HS-5 (cell line): ENCODE data around the gene RP9.

Experiments used
- DNase-seq: peaks from one replicate; pipeline ENCODE4 v3.0.0-alpha.2; 2012; ENCODE audit warnings: low read depth

The RP9 gene

GRCh38 chr7:33062782-33063443 lies 46.3 kb downstream of the RP9 start:
- DNase-seq = peak; percentile 88

- no peak for DNase-seq
These were observed 47.0 kb downstream of the RP9 start, which contains the start of gene NT5C3A for GRCh38 chr7:33062023-33062781. Gene NT5C3A, minus strand, starts transcription at chr7:33062776. Its CDS starts 71 bp downstream, at chr7:33062705.

- DNase-seq = no peak
These were observed 47.8 kb downstream of the RP9 start for GRCh38 chr7:33061282-33061937.

GRCh38 chr7:33059635-33060034 lies 49.6 kb downstream of the RP9 start:
- DNase-seq = no peak

- no peak for DNase-seq
These were observed 54.0 kb downstream of the RP9 start for GRCh38 chr7:33055158-33055557.

- no peak for DNase-seq
These were observed 54.8 kb downstream of the RP9 start for GRCh38 chr7:33054261-33054964.

GRCh38 chr7:33053721-33054120 lies 55.5 kb downstream of the RP9 start:
- no peak for DNase-seq

GRCh38 chr7:33050535-33051318 lies 58.5 kb downstream of the RP9 start:
- no peak for DNase-seq

- no peak for DNase-seq
These were observed 60.5 kb downstream of the RP9 start for GRCh38 chr7:33048704-33049103.

- no peak for DNase-seq
These were observed 60.9 kb downstream of the RP9 start for GRCh38 chr7:33048257-33048656.

GRCh38 chr7:33044986-33045385 lies 64.2 kb downstream of the RP9 start:
- no peak for DNase-seq
